Common myeloid progenitor, CD34-positive (primary cell): ENCODE results near the gene PMEPA1. TPM values are rescaled to one million over a fixed set of nuclear protein-coding genes. Genes with fewer than 3 reads are reported as not detected.

Experiments
- CTCF ChIA-PET: fragments of 350-600 bp; sonication (Branson Sonifier 250); formaldehyde crosslinking; loops from one replicate; lab custom pipeline; 2021; ENCODE audit warnings: antibody characterized with exemption; lab: Charles Lee
- POLR2A ChIA-PET: fragments of 350-600 bp; sonication (Branson Sonifier 250); formaldehyde crosslinking; loops from one replicate; lab custom pipeline; 2021; ENCODE audit warnings: antibody characterized with exemption; lab: Charles Lee
- DNase-seq, 3 donors: peaks; one replicate each; pipeline versions ENCODE4 v3.0.0 to v3.0.0-alpha.2; 2013
- H3K27ac ChIP-seq, 2 experiments: 1 replicate in 1 of 2; 2 replicates in 1 of 2; pipeline ENCODE4 v1.7.0; 2013; ENCODE audit warnings: inconsistent platforms in 2 of 2, low read length in 2 of 2, mild to moderate bottlenecking in 2 of 2, low read depth in 1 of 2, moderate library complexity in 1 of 2; ENCODE audit not compliant: severe bottlenecking in 2 of 2, insufficient read depth in 1 of 2, poor library complexity in 1 of 2
- H3K27me3 ChIP-seq, 5 experiments: replicated peaks in 2 of 5; 1 replicate in 3 of 5; 2 replicates in 2 of 5; pipeline versions ENCODE4 v1.6.1 to v1.7.0; 2013; ENCODE audit warnings: low read length in 4 of 5, mild to moderate bottlenecking in 2 of 5, moderate library complexity in 2 of 5, inconsistent platforms in 1 of 5; ENCODE audit not compliant: insufficient read depth in 5 of 5, control insufficient read depth in 4 of 5
- H3K36me3 ChIP-seq, 4 experiments: 1 replicate in 2 of 4; 2 replicates in 2 of 4; pipeline versions ENCODE4 v1.6.1 to v1.7.0; 2013; ENCODE audit warnings: low read length in 3 of 4, control low read depth in 1 of 4, mild to moderate bottlenecking in 1 of 4; ENCODE audit not compliant: control insufficient read depth in 4 of 4, insufficient read depth in 4 of 4
- H3K4me1 ChIP-seq, 4 experiments: 1 replicate in 3 of 4; 2 replicates in 1 of 4; pipeline versions ENCODE4 v1.6.1 to v1.7.1; 2013; ENCODE audit warnings: low read length in 3 of 4, mild to moderate bottlenecking in 3 of 4, control low read depth in 1 of 4, inconsistent platforms in 1 of 4, moderate library complexity in 1 of 4; ENCODE audit not compliant: control insufficient read depth in 4 of 4, insufficient read depth in 4 of 4; ENCODE audit errors: control extremely low read depth in 1 of 4
- H3K4me3 ChIP-seq, 7 experiments: 1 replicate in 4 of 7; 2 replicates in 3 of 7; pipeline versions ENCODE4 v1.5.1 to v1.7.0; 2013; ENCODE audit warnings: mild to moderate bottlenecking in 7 of 7, low read length in 6 of 7, moderate library complexity in 6 of 7, inconsistent platforms in 2 of 7, low read depth in 2 of 7, control low read depth in 1 of 7; ENCODE audit not compliant: insufficient read depth in 4 of 7, control insufficient read depth in 1 of 7; ENCODE audit errors: extremely low read depth in 1 of 7
- H3K9me3 ChIP-seq, 5 experiments: 1 replicate in 4 of 5; 2 replicates in 1 of 5; pipeline versions ENCODE4 v1.6.1 to v1.7.1; 2013; ENCODE audit warnings: low read length in 4 of 5, mild to moderate bottlenecking in 2 of 5, inconsistent platforms in 1 of 5, low read depth in 1 of 5, moderate library complexity in 1 of 5; ENCODE audit not compliant: control insufficient read depth in 4 of 5, insufficient read depth in 2 of 5; ENCODE audit errors: control extremely low read depth in 1 of 5
- WGBS: methylation state at CpG from one replicate; pipeline ENCODE4 v1.1.5; 2013; ENCODE audit not compliant: insufficient coverage; 5-methylcytosine and 5-hydroxymethylcytosine counted together
- polyA plus RNA-seq: library from polyadenylated mRNA; unstranded; fragments of 120-200 nt; gene quantifications from one replicate; pipeline ENCODE4 v1.2.1, GENCODE V29; 2013

PMEPA1 gene
- polyA plus RNA-seq = 1.0 TPM

- POLR2A ChIA-PET = interaction anchor here (0.6 to 1.5 kb wide), 7 partner anchors 8 to 88 kb away, joined by 3 to 6 read pairs (median 4); no protein-coding TSS in a partner anchor
- under 1% methylated on average over 56 of the region's 92 CpGs for WGBS
- Histone ChIP-seq H3K36me3 (no peaks in the 10 kb centered on the region), H3K27me3 (peaks cover 0 to 14% (median 2%) of the 10 kb centered on the region in 5 experiments), H3K4me3 (peak within 1 kb of the TSS; percentile 71 to 96 (median 85)), H3K9me3 (no peaks in the 10 kb centered on the region), H3K4me1 (peaks cover 6 to 30% (median 20%) of the 10 kb centered on the region in 4 experiments), H3K27ac (peak within 1 kb of the TSS in 1 of 2 experiments; percentile 34)
- DNase-seq = peak; percentile 94 to 97 (median 96)
- CTCF ChIA-PET = interaction anchor here (0.9 to 3.3 kb wide), 13 partner anchors 10 to 377 kb away, joined by 3 to 12 read pairs (median 4); no protein-coding TSS in a partner anchor
Measured at GRCh38 chr20:57709823-57710799, at the start of gene PMEPA1. Gene PMEPA1, minus strand, starts transcription at chr20:57710015. Its CDS starts 433 bp downstream, at chr20:57709582.

- ChIA-PET POLR2A (no interaction called here), CTCF (interaction anchor here (1.0 kb wide), 1 partner anchor 9 kb away, joined by 4 read pairs; no protein-coding TSS in a partner anchor)
- H3K27me3 ChIP-seq = no peaks in the 10 kb centered on the region
- H3K4me3 ChIP-seq = no peak overlapping the region
- DNase-seq = no peak
- peaks cover 0 to 2% (median 0%) of the 10 kb centered on the region in 4 experiments for H3K4me1 ChIP-seq
- no peak overlapping the region for H3K27ac ChIP-seq
- WGBS = no CpG with 5 or more reads among the region's 1 CpG
- H3K36me3 ChIP-seq = no peaks in the 10 kb centered on the region
- peaks cover 0 to 6% (median 2%) of the 10 kb centered on the region in 5 experiments for H3K9me3 ChIP-seq
Measured at GRCh38 chr20:57757767-57758166, 48.0 kb upstream of the PMEPA1 start.

- Histone ChIP-seq H3K4me3 (no peak overlapping the region), H3K4me1 (peaks cover 0 to 2% (median 0%) of the 10 kb centered on the region in 4 experiments), H3K27ac (no peak overlapping the region), H3K36me3 (no peaks in the 10 kb centered on the region), H3K9me3 (peaks cover 0 to 6% (median 2%) of the 10 kb centered on the region in 5 experiments), H3K27me3 (no peaks in the 10 kb centered on the region)
- no peak for DNase-seq
- WGBS = 100% methylated on average over 3 of the region's 4 CpGs
- ChIA-PET CTCF (interaction anchor here (0.9 to 1.0 kb wide), 2 partner anchors 8 to 30 kb away, joined by 3 to 4 read pairs; no protein-coding TSS in a partner anchor), POLR2A (no interaction called here)
Measured at GRCh38 chr20:57756921-57757320, 47.1 kb upstream of the PMEPA1 start.

- 95% methylated on average over 4 of the region's 4 CpGs for WGBS
- ChIA-PET POLR2A (no interaction called here), CTCF (interaction anchor here (0.6 to 0.9 kb wide), 2 partner anchors 29 to 135 kb away, joined by 3 read pairs; no protein-coding TSS in a partner anchor)
- Histone ChIP-seq H3K27ac (no peak overlapping the region), H3K36me3 (no peaks in the 10 kb centered on the region), H3K9me3 (peaks cover 0 to 6% (median 3%) of the 10 kb centered on the region in 5 experiments), H3K27me3 (no peaks in the 10 kb centered on the region), H3K4me1 (peaks cover 0 to 2% (median 0%) of the 10 kb centered on the region in 4 experiments), H3K4me3 (no peak overlapping the region)
- no peak for DNase-seq
Measured at GRCh38 chr20:57756213-57756612, 46.4 kb upstream of the PMEPA1 start.

GRCh38 chr20:57755609-57756008, 45.8 kb upstream of the PMEPA1 start:
- no peak for DNase-seq
- H3K9me3 ChIP-seq = peaks cover 0 to 6% (median 3%) of the 10 kb centered on the region in 5 experiments
- WGBS = 100% methylated on average over 1 of the region's 1 CpG
- no peaks in the 10 kb centered on the region for H3K36me3 ChIP-seq
- no peaks in the 10 kb centered on the region for H3K4me1 ChIP-seq
- H3K27ac ChIP-seq = no peak overlapping the region
- no peaks in the 10 kb centered on the region for H3K27me3 ChIP-seq
- ChIA-PET POLR2A (no interaction called here), CTCF (no interaction called here)
- no peak overlapping the region for H3K4me3 ChIP-seq

- Histone ChIP-seq H3K27me3 (no peaks in the 10 kb centered on the region), H3K9me3 (peaks cover 0 to 6% (median 2%) of the 10 kb centered on the region in 5 experiments), H3K36me3 (no peaks in the 10 kb centered on the region), H3K4me1 (peaks cover 0 to 12% (median 9%) of the 10 kb centered on the region in 4 experiments), H3K4me3 (no peak overlapping the region), H3K27ac (no peak overlapping the region)
- no peak for DNase-seq
- CTCF ChIA-PET = interaction anchor here (1.1 kb wide), 1 partner anchor 101 kb away, joined by 3 read pairs; no protein-coding TSS in a partner anchor
- POLR2A ChIA-PET = no interaction called here
- 86% methylated on average over 3 of the region's 3 CpGs for WGBS
Measured at GRCh38 chr20:57754190-57754589, 44.4 kb upstream of the PMEPA1 start.
